Measurements from ENCODE around the gene DPH2.
A peak's percentile ranks its signal among the peaks of the same experiment; 100 is the strongest.

The DPH2 gene, protein sequence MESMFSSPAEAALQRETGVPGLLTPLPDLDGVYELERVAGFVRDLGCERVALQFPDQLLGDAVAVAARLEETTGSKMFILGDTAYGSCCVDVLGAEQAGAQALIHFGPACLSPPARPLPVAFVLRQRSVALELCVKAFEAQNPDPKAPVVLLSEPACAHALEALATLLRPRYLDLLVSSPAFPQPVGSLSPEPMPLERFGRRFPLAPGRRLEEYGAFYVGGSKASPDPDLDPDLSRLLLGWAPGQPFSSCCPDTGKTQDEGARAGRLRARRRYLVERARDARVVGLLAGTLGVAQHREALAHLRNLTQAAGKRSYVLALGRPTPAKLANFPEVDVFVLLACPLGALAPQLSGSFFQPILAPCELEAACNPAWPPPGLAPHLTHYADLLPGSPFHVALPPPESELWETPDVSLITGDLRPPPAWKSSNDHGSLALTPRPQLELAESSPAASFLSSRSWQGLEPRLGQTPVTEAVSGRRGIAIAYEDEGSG

DNA sequence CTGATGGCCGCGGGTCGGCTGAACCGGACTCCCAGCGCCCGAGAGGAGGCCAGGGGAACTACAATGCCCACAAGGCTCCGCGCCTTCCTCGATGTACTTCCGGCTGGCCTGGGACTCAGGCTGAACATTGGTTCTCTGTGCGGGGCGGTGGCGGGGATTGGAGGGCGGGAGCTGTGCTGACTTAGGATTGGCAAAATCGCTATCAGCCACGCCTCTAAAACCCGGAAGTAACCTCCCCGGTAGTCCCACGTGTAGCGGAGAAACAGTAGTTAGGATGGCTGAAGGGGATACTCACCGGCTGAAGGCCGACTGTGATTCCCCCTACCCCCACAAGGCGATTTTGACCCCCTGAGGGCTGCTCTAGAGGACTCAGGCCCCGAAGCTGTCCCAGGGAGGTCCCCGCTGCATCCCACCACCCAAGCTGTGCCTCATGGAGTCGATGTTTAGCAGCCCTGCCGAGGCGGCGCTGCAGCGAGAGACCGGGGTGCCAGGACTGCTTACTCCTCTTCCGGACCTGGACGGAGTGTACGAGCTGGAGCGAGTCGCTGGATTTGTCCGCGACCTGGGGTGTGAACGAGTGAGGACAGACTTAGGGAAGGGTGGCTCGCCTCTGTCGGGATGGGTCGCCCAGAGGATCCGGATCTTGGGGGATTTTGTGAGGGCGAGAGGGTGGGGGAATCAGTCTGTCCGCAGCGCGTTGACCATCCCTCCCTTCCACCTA is at the start of gene DPH2:
TSS of gene DPH2 (plus strand) at position 265 of the 721 bp plus-strand sequence. CDS start at position 431, 166 bp downstream.
- peak; percentile 91 to 94 for DNase-seq (ENCODE audit: low read depth in 2 of 2)

DNA sequence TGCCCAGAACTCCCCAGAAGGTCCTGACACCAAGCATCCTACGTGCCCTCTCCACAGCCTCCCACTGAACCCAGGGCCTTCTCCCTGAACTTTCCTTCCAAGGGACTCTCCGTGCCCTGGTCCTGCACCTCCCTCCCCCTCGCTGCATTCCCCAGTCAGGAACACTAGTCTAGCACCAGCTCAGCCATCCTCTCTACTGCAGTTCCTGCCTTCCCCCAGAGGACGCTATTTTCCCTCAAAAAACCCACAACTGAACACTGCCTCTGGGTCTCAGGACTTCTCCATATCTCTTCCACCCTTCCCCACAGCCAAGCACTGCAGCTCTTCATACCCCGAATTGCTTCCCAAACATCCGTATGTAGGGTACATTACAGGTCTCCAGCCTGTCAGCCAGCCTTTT is 48.8 kb upstream of the DPH2 start:
- DNase-seq (ENCODE audit: low read depth in 2 of 2), result no peak

DNA sequence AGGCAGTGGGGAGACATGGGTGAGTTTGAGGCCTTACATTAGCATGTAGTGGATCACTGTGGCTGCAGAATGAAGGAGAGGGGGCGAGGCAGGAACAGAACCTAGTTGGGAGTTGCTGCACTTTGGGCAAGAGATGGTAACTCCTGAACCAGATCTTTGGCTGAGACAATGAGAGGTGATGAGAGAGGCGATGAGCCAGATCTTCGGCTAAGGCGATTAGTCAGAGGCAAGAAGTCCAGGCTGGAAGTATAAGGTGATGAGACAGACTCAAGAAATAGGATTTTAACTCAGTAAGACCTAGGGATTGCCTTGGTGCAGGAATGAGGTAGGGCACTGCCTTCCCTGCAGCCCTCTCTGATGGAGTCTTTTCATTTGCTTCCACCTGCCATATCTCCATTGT is 45.3 kb upstream of the DPH2 start:
- no peak for DNase-seq (ENCODE audit: low read depth in 2 of 2)

DNA sequence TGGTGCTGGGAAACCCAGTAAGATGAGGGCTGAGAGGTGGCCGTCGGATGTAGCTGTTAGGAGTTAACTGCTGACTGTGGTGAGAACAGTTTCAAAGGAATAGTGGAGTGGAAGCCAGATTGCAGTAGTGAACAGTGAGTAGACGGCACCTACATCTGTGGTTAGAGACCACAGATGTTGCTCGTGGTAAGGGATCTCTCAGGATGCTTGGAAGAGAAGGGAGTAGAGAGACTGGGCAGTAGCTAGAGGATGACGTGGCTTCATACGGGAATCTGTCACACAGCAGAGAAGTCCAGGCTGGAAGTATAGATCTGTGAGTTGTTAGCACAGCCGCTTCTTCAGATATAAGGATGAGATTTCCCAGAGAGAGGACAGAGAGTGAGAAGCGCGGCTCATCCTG is 44.0 kb upstream of the DPH2 start:
- no peak for DNase-seq (ENCODE audit: low read depth in 2 of 2)

DNA sequence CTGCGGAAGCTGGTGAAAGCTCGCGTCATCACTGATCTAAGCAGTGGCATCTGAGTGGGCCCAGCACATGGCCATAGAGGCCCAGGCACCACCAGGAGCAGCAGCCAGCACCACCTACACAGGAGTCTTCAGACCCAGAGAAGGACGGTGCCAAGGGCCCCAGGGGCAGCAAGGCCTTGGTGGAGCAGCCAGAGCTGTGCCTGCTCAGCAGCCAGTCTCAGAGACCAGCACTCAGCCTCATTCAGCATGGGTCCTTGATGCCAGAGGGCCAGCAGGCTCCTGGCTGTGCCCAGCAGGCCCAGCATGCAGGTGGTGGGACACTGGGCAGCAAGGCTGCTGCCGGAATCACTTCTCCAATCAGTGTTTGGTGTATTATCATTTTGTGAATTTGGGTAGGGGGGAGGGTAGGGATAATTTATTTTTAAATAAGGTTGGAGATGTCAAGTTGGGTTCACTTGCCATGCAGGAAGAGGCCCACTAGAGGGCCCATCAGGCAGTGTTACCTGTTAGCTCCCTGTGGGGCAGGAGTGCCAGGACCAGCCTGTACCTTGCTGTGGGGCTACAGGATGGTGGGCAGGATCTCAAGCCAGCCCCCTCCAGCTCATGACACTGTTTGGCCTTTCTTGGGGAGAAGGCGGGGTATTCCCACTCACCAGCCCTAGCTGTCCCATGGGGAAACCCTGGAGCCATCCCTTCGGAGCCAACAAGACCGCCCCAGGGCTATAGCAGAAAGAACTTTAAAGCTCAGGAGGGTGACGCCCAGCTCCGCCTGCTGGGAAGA is 39.5 kb upstream of the DPH2 start:
- DNase-seq (ENCODE audit: low read depth in 2 of 2), result no peak

DNA sequence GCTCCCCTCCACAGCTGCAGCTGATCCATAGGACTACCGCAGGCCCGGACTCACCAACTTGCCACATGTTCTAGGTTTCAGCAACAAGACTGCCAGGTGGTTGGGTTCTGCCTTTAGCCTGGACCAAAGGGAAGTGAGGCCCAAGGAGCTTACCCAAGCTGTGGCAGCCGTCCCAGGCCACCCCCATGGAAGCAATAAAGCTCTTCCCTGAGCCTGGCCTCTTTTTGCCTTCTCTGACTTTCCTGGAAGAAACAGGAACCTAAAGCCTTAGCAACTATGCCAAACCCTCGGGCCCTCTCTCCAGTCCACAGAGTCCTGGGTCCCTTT is 38.9 kb upstream of the DPH2 start:
- DNase-seq (ENCODE audit: low read depth in 2 of 2), result no peak

DNA sequence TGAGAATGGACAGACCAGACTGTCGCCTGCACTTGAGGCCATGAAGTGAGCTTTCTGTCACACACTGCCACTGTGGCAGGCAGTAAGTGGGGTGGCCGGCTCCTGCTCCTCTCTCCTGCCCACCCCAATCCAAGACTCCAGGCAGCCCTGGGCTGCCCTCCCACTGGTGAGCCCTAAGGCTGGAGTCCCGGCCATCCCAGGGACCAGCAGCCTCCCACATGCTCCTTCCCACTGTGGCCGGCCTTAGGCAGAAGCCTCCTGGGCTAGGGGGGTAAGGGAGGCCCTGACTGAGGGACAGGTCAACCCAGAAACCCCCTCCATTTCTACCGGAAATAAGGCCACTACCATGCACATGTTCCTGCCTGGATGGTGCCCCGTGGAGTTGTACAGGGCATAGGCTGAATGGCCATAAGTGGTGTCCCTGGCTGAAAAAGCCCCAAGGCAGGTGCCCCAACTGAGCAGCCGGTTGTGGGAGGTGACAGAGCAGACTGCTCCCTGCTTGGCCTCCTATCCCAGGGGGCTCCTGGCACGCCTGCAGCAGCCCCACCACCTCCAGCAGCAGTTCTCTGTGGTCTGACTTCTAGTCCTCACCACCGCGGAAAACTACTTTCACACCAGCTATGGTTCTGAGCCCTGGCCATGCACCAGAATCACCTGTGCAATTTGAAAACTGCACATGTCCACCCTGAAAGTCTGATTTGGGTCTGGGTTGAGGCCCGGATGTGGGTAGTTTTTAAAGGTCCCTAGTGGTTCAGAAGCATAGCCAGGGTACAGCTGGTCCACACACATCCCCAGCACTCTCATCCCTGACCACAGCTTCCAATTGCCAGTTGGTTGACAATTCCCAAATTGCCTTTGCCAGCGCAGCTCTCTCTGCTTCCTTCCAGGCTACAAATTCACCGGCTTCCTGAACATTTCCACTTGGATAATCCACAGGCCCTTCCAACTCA is 37.8 kb upstream of the DPH2 start:
- DNase-seq (ENCODE audit: low read depth in 2 of 2), result no peak

DNA sequence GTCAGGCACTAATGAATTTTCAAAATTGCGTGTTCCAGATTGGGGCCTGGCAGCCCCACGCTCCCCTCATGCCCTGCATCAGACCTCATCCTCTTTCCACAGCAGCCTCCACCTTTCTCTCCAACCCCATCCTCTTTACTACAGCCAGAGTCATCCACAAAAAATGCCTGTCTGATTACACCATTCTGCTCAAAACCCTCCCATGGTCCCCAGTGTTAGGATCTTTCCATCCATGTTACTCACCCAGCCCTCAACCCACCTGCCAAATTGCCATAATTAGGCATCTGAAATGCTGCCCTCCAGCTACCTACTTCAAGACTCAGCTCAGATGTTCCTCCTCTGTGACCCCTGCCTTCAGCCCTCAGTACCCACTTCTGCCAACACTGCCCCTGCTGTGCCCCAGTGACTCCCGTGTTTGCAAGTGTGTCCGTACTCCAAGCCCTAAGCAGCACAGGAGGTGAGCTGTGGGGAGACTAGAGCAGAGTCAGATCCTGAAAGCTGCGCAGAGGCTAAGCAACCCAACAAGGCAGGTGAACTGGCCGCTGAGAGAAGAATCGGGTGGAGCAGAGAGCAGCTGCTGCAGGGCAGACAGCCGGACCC is 36.9 kb upstream of the DPH2 start:
- no peak for DNase-seq (ENCODE audit: low read depth in 2 of 2)

DNA sequence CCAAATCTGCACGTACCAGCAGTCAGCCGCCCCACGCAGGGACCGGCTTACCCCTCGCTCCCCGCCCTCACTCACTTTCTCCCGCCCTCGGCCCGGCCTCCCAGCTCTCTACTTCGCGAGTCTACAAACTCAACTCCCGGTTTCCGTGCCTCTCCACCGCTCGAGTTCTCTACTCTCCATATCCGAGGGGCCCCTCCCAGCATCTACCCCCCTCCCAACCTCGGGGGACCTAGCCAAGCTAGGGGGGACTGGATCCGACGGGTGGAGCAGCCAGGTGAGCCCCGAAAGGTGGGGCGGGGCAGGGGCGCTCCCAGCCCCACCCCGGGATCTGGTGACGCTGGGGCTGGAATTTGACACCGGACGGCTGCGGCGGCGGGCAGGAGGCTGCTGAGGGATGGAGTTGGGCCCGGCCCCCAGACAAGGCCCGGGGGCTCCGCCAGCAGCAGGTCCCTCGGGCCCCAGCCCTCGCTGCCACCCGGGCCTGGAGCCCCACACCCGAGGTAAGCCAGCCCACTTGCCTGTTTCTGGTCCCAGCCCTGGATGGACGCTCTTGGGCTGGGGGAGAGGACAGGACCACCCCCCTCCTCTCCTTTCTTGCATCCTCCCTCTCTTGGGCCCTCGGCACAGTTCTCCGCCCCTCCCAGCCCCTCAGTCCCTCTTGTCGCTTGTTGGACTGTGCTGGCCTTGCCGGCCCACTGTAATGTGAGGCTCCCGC is 36.3 kb upstream of the DPH2 start, which contains the start of gene ARTN:
TSS of gene ARTN (plus strand) at position 416 of the 715 bp plus-strand sequence. CDS start 1,856 bp downstream, outside the sequence.
- DNase-seq (ENCODE audit: low read depth in 2 of 2), result no peak

DNA sequence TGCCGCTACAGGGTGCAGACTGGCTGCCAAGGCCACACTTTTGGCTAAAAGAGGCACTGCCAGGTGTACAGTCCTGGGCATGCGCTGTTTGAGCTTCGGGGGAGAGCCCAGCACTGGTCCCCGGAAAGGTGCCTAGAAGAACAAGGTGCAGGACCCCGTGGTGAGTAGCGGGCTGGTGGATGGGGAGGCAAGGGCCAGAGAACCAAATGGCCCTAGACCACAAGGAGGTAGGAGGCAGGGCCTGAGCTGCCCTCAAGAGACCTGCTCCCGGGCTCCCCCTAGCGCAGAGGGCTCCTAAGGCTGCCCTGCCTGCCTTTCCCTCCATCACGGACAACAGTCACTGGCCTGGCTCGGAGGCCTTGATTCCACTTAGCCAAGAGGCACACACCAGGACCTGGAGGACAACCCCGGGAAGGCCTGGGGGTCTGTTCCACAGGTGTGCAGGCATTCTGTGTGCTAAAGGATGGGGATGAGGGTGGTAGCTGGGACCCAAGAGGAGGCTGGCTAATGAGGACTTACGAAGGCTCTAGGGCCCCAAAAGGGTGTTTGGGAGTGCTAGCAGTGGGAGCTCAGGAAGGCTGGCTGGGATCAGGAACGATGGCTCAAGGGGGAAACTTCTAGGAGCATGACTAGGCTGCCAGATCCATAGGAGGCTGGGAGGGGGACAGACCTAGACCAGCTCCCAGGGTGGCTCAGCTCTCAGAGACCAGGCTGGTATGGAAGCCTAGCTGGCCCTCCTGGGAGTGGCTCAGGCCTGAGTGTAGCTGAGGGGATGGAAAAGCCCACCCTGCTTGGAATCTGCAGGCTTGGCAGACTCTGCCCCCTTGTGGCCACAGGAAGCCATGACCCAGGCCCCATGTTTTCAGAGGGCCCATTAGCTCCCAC is 35.5 kb upstream of the DPH2 start:
- peak in 1 of 2 donors; percentile 9 for DNase-seq (ENCODE audit: low read depth in 2 of 2)

DNA sequence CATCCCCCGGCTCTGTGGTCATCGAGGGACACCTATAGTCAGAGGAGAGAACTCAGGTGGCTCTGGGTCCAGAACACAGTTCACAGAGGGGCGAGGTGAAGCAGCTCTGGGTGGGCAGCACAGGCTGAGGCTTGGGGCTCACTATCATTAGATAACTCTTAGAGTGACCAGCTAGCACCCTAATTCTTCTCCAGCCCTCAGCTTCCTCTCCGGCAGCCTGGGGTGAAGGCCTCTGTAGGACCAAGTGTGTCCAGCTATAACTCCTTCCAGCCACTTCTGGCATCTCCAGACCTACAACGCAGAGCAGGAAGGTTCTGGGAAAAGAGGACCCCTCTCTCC is 34.9 kb upstream of the DPH2 start:
- no peak for DNase-seq (ENCODE audit: low read depth in 2 of 2)

DNA sequence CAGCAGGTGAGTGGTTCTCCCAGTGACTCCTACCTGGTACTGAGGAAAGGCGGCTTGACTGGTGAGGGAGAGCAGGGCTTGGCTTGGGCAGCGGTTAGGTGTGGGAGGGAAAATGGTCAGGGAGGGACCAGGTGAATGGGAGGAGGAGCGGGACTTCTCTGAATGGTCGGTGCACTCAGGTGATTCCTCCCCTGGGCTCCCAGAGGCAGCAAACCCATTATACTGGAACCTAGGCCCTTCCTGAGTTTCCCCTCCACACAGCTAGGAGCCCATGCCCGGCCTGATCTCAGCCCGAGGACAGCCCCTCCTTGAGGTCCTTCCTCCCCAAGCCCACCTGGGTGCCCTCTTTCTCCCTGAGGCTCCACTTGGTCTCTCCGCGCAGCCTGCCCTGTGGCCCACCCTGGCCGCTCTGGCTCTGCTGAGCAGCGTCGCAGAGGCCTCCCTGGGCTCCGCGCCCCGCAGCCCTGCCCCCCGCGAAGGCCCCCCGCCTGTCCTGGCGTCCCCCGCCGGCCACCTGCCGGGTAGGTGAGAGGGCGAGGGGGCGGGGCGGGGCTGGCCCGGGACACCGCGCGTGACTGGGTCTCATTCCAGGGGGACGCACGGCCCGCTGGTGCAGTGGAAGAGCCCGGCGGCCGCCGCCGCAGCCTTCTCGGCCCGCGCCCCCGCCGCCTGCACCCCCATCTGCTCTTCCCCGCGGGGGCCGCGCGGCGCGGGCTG is 33.9 kb upstream of the DPH2 start:
- DNase-seq (ENCODE audit: low read depth in 2 of 2), result no peak

DNA sequence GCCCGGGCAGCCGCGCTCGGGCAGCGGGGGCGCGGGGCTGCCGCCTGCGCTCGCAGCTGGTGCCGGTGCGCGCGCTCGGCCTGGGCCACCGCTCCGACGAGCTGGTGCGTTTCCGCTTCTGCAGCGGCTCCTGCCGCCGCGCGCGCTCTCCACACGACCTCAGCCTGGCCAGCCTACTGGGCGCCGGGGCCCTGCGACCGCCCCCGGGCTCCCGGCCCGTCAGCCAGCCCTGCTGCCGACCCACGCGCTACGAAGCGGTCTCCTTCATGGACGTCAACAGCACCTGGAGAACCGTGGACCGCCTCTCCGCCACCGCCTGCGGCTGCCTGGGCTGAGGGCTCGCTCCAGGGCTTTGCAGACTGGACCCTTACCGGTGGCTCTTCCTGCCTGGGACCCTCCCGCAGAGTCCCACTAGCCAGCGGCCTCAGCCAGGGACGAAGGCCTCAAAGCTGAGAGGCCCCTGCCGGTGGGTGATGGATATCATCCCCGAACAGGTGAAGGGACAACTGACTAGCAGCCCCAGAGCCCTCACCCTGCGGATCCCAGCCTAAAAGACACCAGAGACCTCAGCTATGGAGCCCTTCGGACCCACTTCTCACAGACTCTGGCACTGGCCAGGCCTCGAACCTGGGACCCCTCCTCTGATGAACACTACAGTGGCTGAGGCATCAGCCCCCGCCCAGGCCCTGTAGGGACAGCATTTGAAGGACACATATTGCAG is 33.2 kb upstream of the DPH2 start:
- no peak for DNase-seq (ENCODE audit: low read depth in 2 of 2)

DNA sequence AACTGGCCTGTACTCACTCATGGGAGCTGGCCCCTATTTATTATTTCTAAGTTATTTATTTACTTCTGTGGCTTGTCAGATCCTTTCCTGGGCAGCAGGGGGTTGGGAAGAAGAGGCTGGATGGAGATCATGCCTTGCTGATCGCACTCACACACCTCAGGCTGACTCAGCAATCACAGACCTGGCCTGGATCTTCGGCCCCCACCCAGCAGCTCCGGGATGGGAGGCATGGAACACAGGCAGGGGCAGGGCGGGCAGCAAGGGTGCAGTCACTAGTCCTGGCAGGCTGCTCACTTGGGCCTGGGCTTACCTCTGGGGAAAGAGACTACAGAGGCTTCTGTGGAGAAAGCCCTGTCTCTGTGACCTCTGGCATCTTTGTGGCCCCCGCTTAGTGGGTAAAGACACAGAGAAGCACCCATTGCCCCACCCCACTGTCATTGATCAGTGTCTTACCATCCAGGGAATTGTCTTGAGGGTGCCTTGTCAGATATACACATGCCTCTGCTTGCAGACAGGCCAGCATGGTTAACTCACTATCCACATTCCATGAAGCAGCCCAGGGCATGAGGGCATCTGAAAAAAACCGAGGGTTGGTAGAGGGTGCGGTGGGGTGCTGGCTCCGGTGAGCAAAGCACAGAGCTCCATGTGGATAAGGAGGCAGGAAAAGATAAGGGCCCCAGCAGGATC is 32.5 kb upstream of the DPH2 start:
- no peak for DNase-seq (ENCODE audit: low read depth in 2 of 2)

DNA sequence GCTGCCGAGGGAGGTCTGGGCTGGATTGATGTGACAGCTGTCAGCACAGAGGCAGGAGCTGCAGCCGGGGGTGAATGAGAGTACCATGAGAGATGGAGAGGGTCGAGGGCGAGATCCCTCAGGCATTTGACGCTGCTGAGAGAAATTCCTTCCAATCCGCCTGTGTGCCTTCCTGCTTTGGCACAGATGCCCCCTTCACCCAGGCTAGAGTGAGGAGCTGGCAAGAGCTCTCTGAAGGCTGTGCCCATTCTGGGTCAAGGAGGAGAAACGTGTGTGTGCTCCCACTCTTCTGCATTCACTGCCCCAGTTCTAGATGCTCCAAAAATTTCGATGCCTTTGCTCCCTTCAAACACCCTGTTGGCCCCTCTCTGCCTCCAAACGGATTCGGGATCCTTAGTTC is 31.4 kb upstream of the DPH2 start:
- DNase-seq (ENCODE audit: low read depth in 2 of 2), result no peak

DNA sequence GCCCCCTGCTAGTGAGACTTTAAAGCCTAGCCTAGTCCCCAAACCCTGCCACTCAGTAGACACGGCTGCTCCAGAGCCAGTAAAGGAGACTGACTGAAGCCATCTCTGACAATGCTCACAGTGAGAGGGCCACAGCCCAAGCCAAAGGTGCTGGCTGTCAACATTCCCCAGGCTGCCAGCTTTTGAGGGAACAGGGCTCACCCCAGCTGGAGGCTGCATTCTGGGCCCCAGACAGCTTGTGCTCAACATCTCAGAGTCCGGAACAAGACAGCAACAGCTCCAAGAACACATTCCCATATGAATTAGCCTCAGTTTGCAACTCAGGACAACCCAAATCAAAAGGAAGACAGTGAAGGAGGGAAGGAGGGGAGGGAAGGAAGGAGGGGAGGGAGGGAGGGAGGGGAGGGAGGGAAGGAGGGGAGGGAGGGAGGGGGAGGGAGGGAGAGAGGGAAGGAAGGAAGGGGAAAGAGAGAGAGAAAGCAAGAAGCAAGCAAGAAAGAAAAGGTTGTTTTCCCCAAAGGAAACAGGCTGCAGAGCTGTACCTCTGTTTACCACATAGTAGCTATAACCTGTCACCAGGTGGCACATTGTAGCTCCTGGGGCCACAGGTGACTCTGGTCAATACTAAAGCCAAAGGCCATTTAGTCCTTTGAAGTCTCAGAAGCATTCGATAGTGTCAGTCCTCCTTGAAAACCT is 30.8 kb upstream of the DPH2 start:
- DNase-seq (ENCODE audit: low read depth in 2 of 2), result no peak

DNA sequence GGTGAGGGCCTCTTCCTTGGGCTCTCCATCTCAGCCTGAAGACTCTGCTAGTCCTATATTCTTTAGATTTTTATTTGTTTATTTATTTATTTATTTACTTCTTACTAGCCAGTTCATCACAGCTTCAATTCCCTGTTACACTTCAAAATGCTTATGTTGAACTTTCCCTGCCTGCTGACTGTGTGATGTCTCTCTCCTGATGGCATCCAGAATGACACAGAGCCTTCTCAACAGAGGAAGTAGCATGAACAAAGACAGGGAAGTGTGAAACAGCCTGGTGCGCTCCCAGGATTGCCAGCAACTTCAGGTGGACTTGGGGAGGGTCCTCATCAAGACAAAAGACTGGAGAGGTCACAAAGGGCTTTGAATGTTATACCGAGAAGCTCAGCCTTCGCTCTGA is 27.4 kb upstream of the DPH2 start:
- DNase-seq (ENCODE audit: low read depth in 2 of 2), result no peak
